Measurements from ENCODE around the gene MBD1. TPM values are rescaled to one million over a fixed set of nuclear protein-coding genes. Genes with fewer than 3 reads are reported as not detected.

The MBD1 gene
- total RNA-seq, 2 donors from 2014 or later: 47.9 to 77.1 TPM

- H3K27me3 ChIP-seq: no peaks in the 10 kb centered on the region
- H3K9me3 ChIP-seq: no peaks in the 10 kb centered on the region
- peaks cover 0 to 35% of the 10 kb centered on the region in 2 donors for H3K4me1 ChIP-seq
- no peak overlapping the region for H3K27ac ChIP-seq
- H3K36me3 ChIP-seq: peaks cover 34% of the 10 kb centered on the region
- H3K4me3 ChIP-seq: no peak overlapping the region
- no peak for DNase-seq (ENCODE audit: low spot score)
- no peak for TF ChIP-seq CTCF (IDR thresholded peaks at IDR 0.05)
Observed at GRCh38 chr18:50284255-50284885, 3.0 kb upstream of the MBD1 start.

GRCh38 chr18:50283469-50284209, 2.3 kb upstream of the MBD1 start:
- peaks cover 0 to 42% of the 10 kb centered on the region in 2 donors for H3K4me1 ChIP-seq

GRCh38 chr18:50282521-50283335, 1.4 kb upstream of the MBD1 start:
- H3K4me3 ChIP-seq: peak overlapping the region in 1 of 2 donors; percentile 92
- H3K4me1 ChIP-seq: peaks cover 0 to 42% of the 10 kb centered on the region in 2 donors
- no peak for DNase-seq (ENCODE audit: low spot score)
- H3K27me3 ChIP-seq: no peaks in the 10 kb centered on the region
- no peak for TF ChIP-seq CTCF (IDR thresholded peaks at IDR 0.05)
- H3K27ac ChIP-seq: no peak overlapping the region
- H3K9me3 ChIP-seq: no peaks in the 10 kb centered on the region
- H3K36me3 ChIP-seq: peaks cover 47% of the 10 kb centered on the region

More at GRCh38 chr18:50283469-50284209, 2.3 kb upstream of the MBD1 start:
- no peaks in the 10 kb centered on the region for H3K27me3 ChIP-seq
- no peak for TF ChIP-seq CTCF (IDR thresholded peaks at IDR 0.05)
- H3K9me3 ChIP-seq: no peaks in the 10 kb centered on the region
- no peak overlapping the region for H3K4me3 ChIP-seq
- H3K27ac ChIP-seq: no peak overlapping the region
- peaks cover 42% of the 10 kb centered on the region for H3K36me3 ChIP-seq
- no peak for DNase-seq (ENCODE audit: low spot score)

- no peak for DNase-seq (ENCODE audit: low spot score)
Observed at GRCh38 chr18:50281972-50282520, 723 bp upstream of the MBD1 start.

More at GRCh38 chr18:50281972-50282520, 723 bp upstream of the MBD1 start:
- Histone ChIP-seq H3K27me3 (no peaks in the 10 kb centered on the region), H3K9me3 (no peaks in the 10 kb centered on the region), H3K27ac (peak overlapping the region; percentile 86 to 92), H3K36me3 (peaks cover 53% of the 10 kb centered on the region), H3K4me3 (peak overlapping the region; percentile 84 to 92), H3K4me1 (peaks cover 0 to 40% of the 10 kb centered on the region in 2 donors)
- no peak for TF ChIP-seq CTCF (IDR thresholded peaks at IDR 0.05)
